BJ (cell line): ENCODE results near the gene DEFB116. TPM values are rescaled to one million over a fixed set of nuclear protein-coding genes. Genes with fewer than 3 reads are reported as not detected.

ENCODE experiments used
- CTCF ChIA-PET: fragments of 350-600 bp; formaldehyde crosslinking; extraction: SDS; loops from one replicate; lab custom pipeline; 2021; ENCODE audit warnings: antibody characterized with exemption, inconsistent platforms; lab: Yijun Ruan, JAX
- POLR2A ChIA-PET: fragments of 300-600 bp; sonication (Branson Sonifier 250); formaldehyde crosslinking; extraction: SDS; loops from one replicate; lab custom pipeline; 2021; ENCODE audit warnings: antibody characterized with exemption; lab: Charles Lee
- DNase-seq: peaks from one replicate; pipeline ENCODE4 v3.0.0-alpha.2; 2011; ENCODE audit warnings: low read depth
- H3K27me3 ChIP-seq: 2 replicates; pipeline ENCODE4 v1.6.0; 2011; ENCODE audit warnings: low read length; ENCODE audit not compliant: control insufficient read depth, insufficient read depth
- H3K36me3 ChIP-seq: 2 replicates; pipeline ENCODE4 v1.5.1; 2011; ENCODE audit warnings: low read length; ENCODE audit not compliant: control insufficient read depth, insufficient read depth
- H3K4me3 ChIP-seq: 2 replicates; pipeline ENCODE4 v1.5.1; 2011; ENCODE audit warnings: low read depth, mild to moderate bottlenecking, control low read depth, low read length
- polyA plus RNA-seq: library from polyadenylated mRNA; depleted of rRNA; stranded (reverse); fragments of >200 nt; gene quantifications from 2 replicates; pipeline ENCODE4 v1.2.3, GENCODE V29; 2011; rRNA removed
- small RNA-seq: library from RNA; depleted of rRNA; stranded (forward); fragments of <200 nt; gene quantifications from one replicate; pipeline ENCODE3, GENCODE V24; 2012; ENCODE audit warnings: low replicate concordance, low read depth; ENCODE audit not compliant: insufficient read length
- TF ChIP-seq, protein P1 (sequence below): IDR thresholded peaks from 2 replicates; pipeline ENCODE4 v1.5.1; 2011; ENCODE audit warnings: low read depth, mild to moderate bottlenecking, control low read depth, inconsistent platforms, low read length, moderate library complexity; ENCODE audit not compliant: insufficient read depth

Gene DEFB116
- polyA plus RNA-seq, 1 experiment = not detected

DNA sequence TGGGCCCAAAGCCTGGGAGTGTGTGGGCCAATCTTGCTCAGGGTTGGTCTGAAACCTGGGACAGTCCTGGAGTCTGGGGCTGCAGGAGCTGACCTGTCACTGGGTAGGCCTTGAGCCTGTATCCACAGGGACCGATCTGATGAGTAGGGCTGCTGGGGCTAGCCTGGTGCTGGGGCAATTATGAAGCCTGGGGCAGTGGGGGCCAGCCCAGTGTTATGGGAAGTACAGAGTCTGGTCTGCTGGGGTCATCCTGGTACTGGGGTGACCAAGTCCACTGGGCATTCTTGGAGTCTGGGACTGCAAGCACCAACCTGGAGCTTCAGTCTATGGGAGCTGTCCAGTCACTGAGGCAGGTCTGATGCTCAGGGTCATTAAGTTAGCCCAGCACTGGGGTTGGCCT is 30.2 kb downstream of the DEFB116 start:
- TF ChIP-seq, protein P1, sequence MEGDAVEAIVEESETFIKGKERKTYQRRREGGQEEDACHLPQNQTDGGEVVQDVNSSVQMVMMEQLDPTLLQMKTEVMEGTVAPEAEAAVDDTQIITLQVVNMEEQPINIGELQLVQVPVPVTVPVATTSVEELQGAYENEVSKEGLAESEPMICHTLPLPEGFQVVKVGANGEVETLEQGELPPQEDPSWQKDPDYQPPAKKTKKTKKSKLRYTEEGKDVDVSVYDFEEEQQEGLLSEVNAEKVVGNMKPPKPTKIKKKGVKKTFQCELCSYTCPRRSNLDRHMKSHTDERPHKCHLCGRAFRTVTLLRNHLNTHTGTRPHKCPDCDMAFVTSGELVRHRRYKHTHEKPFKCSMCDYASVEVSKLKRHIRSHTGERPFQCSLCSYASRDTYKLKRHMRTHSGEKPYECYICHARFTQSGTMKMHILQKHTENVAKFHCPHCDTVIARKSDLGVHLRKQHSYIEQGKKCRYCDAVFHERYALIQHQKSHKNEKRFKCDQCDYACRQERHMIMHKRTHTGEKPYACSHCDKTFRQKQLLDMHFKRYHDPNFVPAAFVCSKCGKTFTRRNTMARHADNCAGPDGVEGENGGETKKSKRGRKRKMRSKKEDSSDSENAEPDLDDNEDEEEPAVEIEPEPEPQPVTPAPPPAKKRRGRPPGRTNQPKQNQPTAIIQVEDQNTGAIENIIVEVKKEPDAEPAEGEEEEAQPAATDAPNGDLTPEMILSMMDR = no peak
- ChIA-PET POLR2A (no interaction called here), CTCF (no interaction called here)
- Histone ChIP-seq H3K4me3 (no peak overlapping the region), H3K36me3 (no peaks in the 10 kb centered on the region), H3K27me3 (no peaks in the 10 kb centered on the region)
- DNase-seq = no peak

DNA sequence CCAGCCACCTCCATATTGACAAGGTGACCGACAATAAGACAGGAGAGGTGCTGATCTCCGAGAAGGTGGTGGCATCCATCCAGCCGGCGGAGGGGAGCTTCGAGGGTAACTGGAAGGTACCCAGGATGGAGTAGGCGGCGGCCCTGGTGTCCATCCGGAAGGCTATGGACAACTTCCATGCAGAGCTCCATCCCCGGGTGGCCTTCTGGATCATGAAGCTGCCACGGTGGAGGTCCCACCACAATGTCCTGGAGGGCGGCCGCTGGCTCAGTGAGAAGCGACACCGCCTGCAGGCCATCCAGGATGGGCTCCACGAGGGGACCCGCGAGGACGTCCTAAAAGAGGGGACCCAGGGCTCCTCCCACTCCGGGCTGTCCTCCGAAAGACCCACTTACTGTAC is 33.9 kb downstream of the DEFB116 start:
- TF ChIP-seq, protein P1 = no peak
- Histone ChIP-seq H3K27me3 (no peaks in the 10 kb centered on the region), H3K36me3 (no peaks in the 10 kb centered on the region), H3K4me3 (no peak overlapping the region)
- ChIA-PET POLR2A (no interaction called here), CTCF (no interaction called here)
- no peak for DNase-seq

DNA sequence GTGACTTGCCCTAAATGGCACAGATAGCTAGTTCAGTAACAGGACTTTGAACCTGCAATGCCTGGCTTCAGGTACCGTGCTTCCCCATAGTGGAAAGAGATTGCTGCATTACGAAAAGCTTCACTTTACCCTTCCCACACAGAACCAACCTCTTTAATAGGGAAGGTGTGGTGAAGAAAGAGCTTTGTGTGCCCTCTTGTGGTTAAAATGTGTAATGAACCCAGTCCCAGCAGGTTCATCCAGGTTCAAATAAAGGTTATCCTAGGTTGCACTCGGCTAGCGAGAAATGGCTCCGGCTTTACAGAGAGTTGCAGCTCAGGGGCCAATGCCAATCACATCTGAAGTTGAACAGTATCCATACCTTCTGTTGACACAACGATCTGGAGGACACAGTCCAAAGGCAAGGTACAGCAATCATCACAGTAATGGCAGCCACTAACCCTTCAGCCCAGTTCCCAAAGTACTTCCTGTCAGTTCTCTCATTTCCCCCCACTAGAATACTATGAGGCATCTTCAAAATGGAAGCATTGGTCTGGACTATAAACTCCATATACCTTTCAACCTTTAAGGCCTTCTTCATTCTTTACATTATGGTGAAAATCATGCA is 48.0 kb downstream of the DEFB116 start:
- ChIA-PET POLR2A (no interaction called here), CTCF (no interaction called here)
- Histone ChIP-seq H3K36me3 (no peaks in the 10 kb centered on the region), H3K27me3 (no peaks in the 10 kb centered on the region), H3K4me3 (no peak overlapping the region)
- DNase-seq = no peak
- TF ChIP-seq, protein P1 = 0 out of 2 replicates have a peak, but pooled peaks have one; percentile 7

DNA sequence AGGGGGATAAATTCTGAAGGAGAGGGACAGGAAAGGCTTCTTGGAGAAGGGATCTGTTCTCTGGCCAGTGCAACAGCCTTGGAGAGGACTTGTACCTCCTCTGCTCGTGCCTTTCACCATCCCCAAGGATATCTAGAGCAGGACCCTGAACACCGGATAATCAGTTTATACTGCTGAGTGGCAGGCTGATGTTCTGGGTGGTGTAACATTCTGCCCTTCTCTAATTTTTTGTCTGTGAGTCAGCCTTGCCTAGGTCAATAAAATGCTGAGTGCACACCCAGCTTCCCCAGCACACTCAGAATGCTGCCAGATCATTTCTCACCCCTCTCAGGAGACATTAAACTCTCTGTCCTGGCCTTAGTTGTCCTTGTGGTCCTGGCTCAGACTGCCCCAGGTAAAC is 51.0 kb downstream of the DEFB116 start, which contains the start of gene DEFB115:
DEFB115 (plus strand) TSS at position 301 of the 400 bp plus-strand sequence; CDS start at position 301, 0 bp downstream.
- TF ChIP-seq, protein P1 = no peak
- Histone ChIP-seq H3K4me3 (no peak within 1 kb of the TSS), H3K36me3 (no peaks in the 10 kb centered on the region), H3K27me3 (no peaks in the 10 kb centered on the region)
- DNase-seq = no peak
- CTCF ChIA-PET = no interaction called here
- POLR2A ChIA-PET = no interaction called here

DNA sequence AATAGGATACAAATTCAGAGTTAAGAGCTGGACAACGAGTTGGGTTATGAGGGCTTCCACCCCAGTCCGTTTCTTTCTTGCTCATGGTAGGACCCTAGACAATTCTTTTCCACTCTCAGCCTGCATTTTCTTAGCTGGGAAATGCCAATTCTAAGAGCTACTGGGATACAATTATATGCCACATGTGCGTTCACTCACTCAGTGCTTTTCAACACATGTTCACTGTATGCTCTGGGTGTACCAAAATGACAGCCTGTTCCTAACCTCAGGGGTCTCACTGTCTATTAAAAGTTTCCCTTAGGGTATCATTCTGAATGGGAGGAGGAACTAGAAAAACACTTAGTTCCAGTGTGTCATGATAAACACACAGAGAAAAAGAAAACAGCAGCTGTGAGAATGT is 51.4 kb downstream of the DEFB116 start:
- CTCF ChIA-PET = no interaction called here
- no peak overlapping the region for H3K4me3 ChIP-seq
- no peaks in the 10 kb centered on the region for H3K36me3 ChIP-seq
- H3K27me3 ChIP-seq = no peaks in the 10 kb centered on the region
- DNase-seq = no peak
- POLR2A ChIA-PET = no interaction called here
- TF ChIP-seq, protein P1 = no peak

Small RNA genes lying within 50 kb of the gene (small RNA-seq; reads per million reads assigned to genes)
- gene RNA5SP480 = not detected

Other genes with a start within 250 kb of the DEFB116 start
- gene DEFB115, start 50.9 kb downstream of the DEFB116 start, polyA plus RNA-seq = not detected in 2 replicates
- not detected in 2 replicates for gene DEFB118, start 60.0 kb upstream of the DEFB116 start, polyA plus RNA-seq
- not detected in 2 replicates for gene DEFB119, start 82.0 kb upstream of the DEFB116 start, polyA plus RNA-seq
- not detected in 2 replicates for gene DEFB121, start 97.6 kb upstream of the DEFB116 start, polyA plus RNA-seq
- not detected in 2 replicates for gene DEFB123, start 132.0 kb upstream of the DEFB116 start, polyA plus RNA-seq
- not detected in 2 replicates for gene DEFB124, start 166.5 kb upstream of the DEFB116 start, polyA plus RNA-seq
- not detected in 2 replicates for gene REM1, start 166.7 kb upstream of the DEFB116 start, polyA plus RNA-seq
- gene HM13, start 205.9 kb upstream of the DEFB116 start, polyA plus RNA-seq = 236 and 324 TPM in 2 replicates